Endothelial cell (in vitro differentiated cells): ENCODE measurements around the gene GOLGA6L6. TPM values are rescaled to one million over a fixed set of nuclear protein-coding genes. Genes with fewer than 3 reads are reported as not detected.
"Not testable (repeated sequence)": the region's sequence is repeated elsewhere in the genome, so short reads cannot be mapped to it uniquely, and the experiment has no call there.

Experiments used
- DNase-seq: peaks from one replicate; pipeline ENCODE4 v3.0.0; 2021; ENCODE audit warnings: low spot score
- H3K27ac Mint-ChIP-seq: one replicate; pipeline ENCODE4 v1.8.0; 2021; ENCODE audit warnings: mixed read lengths, inconsistent platforms; ENCODE audit not compliant: unreplicated experiment
- H3K27me3 Mint-ChIP-seq: one replicate; pipeline ENCODE4 v1.8.0; 2021; ENCODE audit warnings: mild to moderate bottlenecking, moderate library complexity, mixed read lengths, inconsistent platforms; ENCODE audit not compliant: unreplicated experiment
- H3K36me3 Mint-ChIP-seq: one replicate; pipeline ENCODE4 v1.8.0; 2021; ENCODE audit warnings: mild to moderate bottlenecking, low read depth, mixed read lengths, inconsistent platforms; ENCODE audit not compliant: unreplicated experiment
- H3K4me1 Mint-ChIP-seq: one replicate; pipeline ENCODE4 v1.8.0; 2021; ENCODE audit warnings: mild to moderate bottlenecking, mixed read lengths, inconsistent platforms; ENCODE audit not compliant: unreplicated experiment
- H3K4me3 Mint-ChIP-seq: one replicate; pipeline ENCODE4 v1.8.0; 2021; ENCODE audit warnings: mild to moderate bottlenecking, mixed read lengths, inconsistent platforms; ENCODE audit not compliant: unreplicated experiment
- H3K9me3 Mint-ChIP-seq: one replicate; pipeline ENCODE4 v1.8.0; 2021; ENCODE audit warnings: mixed read lengths, inconsistent platforms; ENCODE audit not compliant: unreplicated experiment
- long read RNA-seq: library from polyadenylated mRNA; unstranded; transcript quantifications from one replicate; pipeline ENCODE4 v2.0.0, GENCODE V29; 2020; ENCODE audit not compliant: unreplicated experiment
- total RNA-seq: library from RNA; stranded (reverse); fragmentation: NEBNext Ultra II Directional; extraction: Animal tissue kit (Norgen Biotek cat#: 25700); gene quantifications from one replicate; pipeline ENCODE4 v1.2.1, GENCODE V29; 2021; ENCODE audit not compliant: unreplicated experiment

GOLGA6L6 gene, protein sequence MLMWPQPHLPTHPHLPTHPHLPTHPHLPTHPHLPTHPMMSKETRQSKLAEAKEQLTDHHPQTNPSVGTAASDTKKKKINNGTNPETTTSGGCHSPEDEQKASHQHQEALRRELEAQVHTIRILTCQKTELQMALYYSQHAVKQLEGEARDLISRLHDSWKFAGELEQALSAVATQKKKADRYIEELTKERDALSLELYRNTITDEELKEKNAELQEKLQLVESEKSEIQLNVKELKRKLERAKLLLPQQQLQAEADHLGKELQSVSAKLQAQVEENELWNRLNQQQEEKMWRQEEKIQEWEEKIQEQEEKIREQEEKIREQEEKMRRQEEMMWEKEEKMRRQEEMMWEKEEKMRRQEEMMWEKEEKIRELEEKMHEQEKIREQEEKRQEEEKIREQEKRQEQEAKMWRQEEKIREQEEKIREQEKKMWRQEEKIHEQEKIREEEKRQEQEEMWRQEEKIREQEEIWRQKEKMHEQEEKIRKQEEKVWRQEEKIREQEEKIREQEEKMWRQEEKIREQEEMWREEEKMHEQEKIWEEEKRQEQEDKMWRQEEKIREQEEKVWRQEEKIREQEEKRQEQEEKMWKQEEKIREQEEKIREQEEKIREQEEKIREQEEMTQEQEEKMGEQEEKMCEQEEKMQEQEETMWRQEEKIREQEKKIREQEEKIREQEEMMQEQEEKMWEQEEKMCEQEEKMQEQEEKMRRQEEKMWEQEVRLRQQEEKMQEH
- total RNA-seq: not detected
- long read RNA-seq: 0 reads

DNA sequence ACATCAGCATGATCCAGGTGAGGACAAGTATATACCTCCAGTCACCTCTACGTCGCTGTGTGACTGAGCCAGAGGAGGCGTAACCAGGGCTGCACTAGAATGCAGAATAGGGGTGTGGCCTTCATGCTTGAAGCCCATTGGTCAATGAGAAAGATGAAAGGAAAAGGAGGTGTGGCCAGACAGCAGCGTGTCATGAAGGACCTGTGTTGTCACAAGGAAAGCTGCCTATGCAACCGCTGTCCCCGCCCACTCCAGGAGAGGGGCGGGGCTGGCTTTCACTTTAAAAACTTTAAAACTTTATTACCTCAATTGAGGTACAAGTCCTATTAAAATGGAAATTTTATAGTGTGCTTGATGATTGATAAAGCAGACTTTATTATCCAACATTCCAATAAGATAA, at the start of gene GOLGA6L6:
Gene GOLGA6L6 (minus strand): TSS at position 101 of the 400 bp plus-strand sequence. CDS start 91 bp downstream, at position 10.
- not testable (repeated sequence) for H3K27me3 Mint-ChIP-seq, H3K4me3 Mint-ChIP-seq, H3K27ac Mint-ChIP-seq, H3K9me3 Mint-ChIP-seq, H3K4me1 Mint-ChIP-seq, H3K36me3 Mint-ChIP-seq, DNase-seq

DNA sequence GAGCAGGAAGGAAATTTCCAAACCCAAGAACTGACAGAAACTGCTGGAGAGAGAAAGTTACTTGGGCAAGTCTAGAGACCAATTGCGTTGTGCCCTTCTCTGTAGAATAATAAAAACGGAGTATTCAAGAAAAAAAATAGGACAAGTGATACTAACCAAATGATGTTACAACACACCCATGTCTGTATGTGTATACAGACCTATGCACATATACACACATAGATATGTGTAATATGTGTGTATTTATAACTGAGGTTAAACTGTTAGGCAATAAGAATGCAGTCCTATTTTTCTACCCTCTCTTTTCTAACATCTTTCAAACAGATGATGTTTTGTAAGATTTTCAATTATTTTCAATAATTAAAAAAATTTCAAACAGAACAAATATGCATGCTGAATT, 48.5 kb upstream of the GOLGA6L6 start:
- not testable (repeated sequence) for H3K4me3 Mint-ChIP-seq, H3K36me3 Mint-ChIP-seq, H3K9me3 Mint-ChIP-seq, H3K4me1 Mint-ChIP-seq, H3K27ac Mint-ChIP-seq, DNase-seq, H3K27me3 Mint-ChIP-seq

DNA sequence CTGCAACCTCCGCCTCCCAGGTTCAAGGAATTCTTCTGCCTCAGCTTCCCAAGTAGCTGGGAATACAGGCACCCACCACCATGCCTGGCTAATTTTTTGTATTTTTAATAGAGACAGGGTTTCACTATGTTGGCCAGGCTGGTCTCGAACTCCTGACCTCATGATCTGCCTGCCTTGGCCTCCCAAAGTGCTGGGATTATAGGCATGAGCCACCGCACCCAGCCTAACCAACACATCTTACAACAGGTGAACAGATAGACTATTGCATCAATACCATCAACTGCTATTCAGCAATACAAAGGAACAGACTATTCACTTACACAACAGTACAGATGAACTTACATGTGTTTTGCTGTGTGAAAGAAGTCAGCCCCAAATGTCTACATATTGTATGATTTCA, 45.2 kb upstream of the GOLGA6L6 start:
- H3K27me3 Mint-ChIP-seq, H3K36me3 Mint-ChIP-seq, H3K4me3 Mint-ChIP-seq, H3K27ac Mint-ChIP-seq, DNase-seq, H3K9me3 Mint-ChIP-seq, H3K4me1 Mint-ChIP-seq: not testable (repeated sequence)

DNA sequence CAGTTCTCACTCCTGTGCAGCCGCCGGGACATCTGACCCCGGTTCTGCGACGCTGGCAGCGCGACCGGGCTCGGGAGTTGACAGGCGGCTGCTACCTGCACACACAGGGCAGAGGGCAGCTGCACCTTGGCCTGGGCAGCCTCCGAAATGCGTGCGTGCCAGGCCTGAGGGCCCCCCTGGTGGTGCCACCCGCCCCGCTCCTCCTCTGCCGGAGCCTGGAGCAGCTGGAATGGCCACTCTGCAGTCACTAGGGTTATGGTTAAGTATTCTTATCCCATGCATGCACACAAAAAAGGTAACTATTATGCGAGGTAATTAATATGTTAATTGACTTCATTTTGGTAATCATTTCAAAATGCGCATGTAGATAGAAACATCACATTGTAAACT, 41.1 kb upstream of the GOLGA6L6 start:
- DNase-seq, H3K4me3 Mint-ChIP-seq, H3K4me1 Mint-ChIP-seq, H3K36me3 Mint-ChIP-seq, H3K9me3 Mint-ChIP-seq, H3K27me3 Mint-ChIP-seq: not testable (repeated sequence)
- peak overlapping the region; percentile 72 for H3K27ac Mint-ChIP-seq

DNA sequence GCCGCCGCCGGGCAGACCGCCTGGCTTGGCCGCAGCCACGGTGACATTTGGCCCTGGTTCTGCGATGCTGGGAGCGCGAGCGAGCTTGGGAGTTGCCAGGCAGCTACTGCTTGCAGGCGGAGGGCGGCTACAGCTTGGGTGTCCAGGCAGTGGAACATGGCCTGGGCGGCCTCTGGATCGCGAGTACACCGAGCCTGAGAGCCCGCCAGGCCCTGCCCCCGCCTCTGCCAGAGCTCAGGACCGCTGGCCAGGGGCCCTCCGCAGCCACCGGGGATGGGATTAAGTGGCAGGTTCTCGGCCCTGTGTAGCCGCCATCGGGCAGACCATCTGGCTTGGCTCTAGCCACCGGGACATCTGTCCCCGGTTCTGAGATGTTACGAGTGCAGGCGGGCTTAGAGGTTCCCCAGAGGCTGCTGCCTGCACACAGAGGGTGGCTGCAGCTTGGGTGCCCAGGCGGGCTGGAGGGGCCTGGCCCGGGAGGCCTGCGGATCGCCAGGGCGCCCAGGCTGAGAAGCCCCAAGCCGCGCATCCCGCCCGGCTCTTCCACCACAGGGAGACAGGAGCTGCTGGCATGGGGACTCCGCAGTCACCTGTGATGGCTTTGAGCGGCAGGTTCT, 40.6 kb upstream of the GOLGA6L6 start:
- H3K36me3 Mint-ChIP-seq, H3K27me3 Mint-ChIP-seq, H3K4me3 Mint-ChIP-seq, H3K27ac Mint-ChIP-seq, H3K4me1 Mint-ChIP-seq, DNase-seq, H3K9me3 Mint-ChIP-seq: not testable (repeated sequence)

DNA sequence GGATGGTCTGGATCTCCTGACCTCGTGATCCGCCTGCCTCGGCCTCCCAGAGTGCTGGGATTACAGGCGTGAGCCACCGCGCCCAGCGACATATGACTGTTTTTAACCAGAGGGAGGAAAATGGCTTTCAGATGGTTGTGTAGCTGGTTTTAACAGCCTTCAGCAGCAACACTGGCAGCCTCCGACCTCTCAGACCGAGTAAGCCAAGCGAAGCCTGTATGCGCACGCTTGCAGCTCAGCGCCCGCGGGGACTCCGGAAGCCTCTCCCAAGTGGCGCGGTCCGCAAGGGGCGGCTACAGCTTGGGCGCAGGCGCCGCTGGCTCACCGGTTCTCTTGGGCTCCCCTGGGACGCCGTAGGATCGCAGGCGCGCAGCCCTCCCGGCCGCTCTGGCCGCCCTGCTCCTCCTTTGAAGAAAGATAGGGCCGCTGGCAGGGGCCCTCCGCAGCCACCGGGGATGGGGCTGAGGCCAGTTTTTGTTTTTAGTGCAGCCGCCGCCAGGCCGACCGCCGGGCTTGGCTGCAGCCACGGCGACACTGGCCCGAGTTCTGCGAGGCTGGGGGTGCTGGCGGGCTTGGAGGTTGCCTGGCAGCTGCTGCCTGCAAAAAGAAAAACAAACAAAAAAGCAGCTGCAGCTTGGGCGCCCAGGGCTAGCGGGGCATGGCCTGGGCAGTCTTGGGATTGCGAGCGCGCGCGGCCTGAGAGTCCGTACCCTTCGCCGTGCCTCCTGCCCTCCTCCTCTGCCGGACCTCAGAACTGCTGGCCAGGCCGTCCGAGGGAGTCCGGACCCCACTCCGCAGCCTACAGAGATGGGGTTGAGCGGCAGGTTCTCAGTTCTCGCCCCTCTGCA, 39.9 kb upstream of the GOLGA6L6 start:
- H3K9me3 Mint-ChIP-seq, H3K36me3 Mint-ChIP-seq, DNase-seq, H3K4me1 Mint-ChIP-seq, H3K27me3 Mint-ChIP-seq, H3K4me3 Mint-ChIP-seq, H3K27ac Mint-ChIP-seq: not testable (repeated sequence)

DNA sequence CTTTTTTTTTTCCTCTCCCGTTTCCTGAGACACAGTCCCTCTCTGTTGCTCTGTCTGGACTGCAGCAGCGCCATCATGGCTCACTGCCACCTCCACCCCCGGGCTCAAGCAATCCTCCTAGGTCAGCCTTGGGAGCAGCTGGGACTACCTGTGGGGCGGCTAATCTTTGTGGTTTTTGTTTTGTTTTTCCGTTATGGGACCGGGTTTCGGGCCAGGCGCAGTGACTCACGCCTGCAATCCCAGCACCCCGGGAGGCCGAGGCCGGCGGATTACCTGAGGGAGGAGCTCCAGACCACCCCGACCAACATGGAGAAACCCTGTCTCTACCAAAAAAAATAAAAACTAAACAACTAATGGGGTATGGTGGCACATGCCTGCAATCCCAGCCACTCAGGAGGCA, 38.1 kb upstream of the GOLGA6L6 start:
- DNase-seq, H3K27me3 Mint-ChIP-seq, H3K4me1 Mint-ChIP-seq, H3K9me3 Mint-ChIP-seq, H3K27ac Mint-ChIP-seq, H3K4me3 Mint-ChIP-seq, H3K36me3 Mint-ChIP-seq: not testable (repeated sequence)

DNA sequence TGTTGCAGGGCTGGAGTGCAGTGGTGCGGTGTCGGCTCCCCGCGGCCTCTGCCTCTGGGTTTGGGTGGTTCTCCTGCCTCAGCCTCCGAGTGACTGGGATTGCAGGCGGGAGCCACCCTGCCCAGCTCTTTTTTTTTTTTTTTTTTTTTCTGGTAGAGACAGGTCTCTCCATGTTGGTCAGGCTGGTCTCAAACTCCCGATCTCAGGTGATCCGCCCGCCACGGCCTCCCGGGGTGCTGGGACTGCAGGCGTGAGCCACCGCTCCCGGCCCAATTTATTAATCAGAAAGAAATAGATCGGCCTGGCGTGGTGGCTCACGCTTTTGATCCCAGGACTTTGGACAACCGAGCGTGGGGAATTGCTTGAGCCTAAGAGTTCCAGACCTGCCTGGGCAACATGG, 9.7 kb upstream of the GOLGA6L6 start:
- H3K9me3 Mint-ChIP-seq, H3K4me1 Mint-ChIP-seq, H3K27ac Mint-ChIP-seq, H3K27me3 Mint-ChIP-seq, DNase-seq, H3K36me3 Mint-ChIP-seq, H3K4me3 Mint-ChIP-seq: not testable (repeated sequence)

DNA sequence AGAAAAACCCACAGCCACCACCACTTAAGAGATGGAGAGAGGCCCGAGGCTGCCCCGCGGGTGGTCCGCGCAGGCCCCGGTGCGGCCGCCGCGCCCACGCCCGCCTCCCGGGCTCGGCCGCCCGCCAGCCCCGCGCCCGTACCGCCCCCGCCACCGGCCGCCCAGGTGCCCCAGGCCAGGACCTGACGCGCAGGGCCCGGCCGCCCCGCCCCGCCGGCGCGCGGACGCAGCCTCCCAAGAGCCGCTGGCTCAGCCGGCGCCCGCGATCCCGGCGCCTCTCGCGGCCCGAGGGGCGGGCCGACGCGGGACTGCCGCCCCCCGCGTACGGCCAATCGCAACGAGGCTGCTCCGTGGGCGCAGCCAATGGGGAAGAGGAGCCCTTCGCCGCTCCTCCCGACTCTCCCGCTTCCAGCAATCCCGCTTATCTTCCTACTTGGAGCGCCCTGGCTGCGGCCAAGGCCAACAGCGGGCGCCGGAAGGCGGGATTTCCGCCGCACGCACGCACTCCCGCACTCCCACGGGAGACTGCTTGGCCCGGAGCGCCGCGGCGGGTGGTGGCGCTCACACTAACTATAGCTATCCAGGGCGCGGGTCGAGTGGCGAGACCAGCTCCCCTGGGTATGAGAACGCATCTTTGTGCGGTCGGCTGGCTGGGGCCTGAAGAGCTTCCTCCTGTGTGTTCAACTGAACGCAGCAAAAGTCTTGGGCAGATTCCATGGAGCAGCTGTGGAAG, 35.5 kb downstream of the GOLGA6L6 start:
- DNase-seq, H3K27ac Mint-ChIP-seq, H3K27me3 Mint-ChIP-seq: not testable (repeated sequence)

DNA sequence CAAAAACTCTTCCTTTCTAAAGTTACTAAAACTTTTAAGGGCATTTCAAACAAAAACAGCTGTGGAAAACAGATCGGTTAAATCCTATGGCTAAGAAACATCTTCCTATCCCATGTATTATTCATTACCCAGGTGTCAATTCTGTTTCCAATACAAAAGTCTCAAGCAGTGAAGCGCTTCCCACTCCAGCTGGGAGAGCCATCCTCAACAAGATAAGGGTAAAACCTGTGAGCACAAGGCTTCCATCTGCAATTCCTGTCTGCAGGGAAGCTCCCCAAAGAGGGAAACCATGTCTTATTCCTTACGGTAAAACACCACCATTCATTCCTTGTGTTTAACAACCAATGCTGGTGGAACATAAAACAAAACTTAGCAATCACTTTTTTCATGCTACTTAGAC, 38.8 kb downstream of the GOLGA6L6 start:
- H3K9me3 Mint-ChIP-seq, H3K36me3 Mint-ChIP-seq, H3K4me3 Mint-ChIP-seq, H3K27ac Mint-ChIP-seq, H3K27me3 Mint-ChIP-seq, DNase-seq, H3K4me1 Mint-ChIP-seq: not testable (repeated sequence)

More for the DNA sequence above, 35.5 kb downstream of the GOLGA6L6 start:
- not testable (repeated sequence) for H3K4me1 Mint-ChIP-seq, H3K36me3 Mint-ChIP-seq, H3K9me3 Mint-ChIP-seq, H3K4me3 Mint-ChIP-seq
